IPS-20b (cell line): ENCODE results near the gene AAGAB.
"Not testable (repeated sequence)": the region's sequence is repeated elsewhere in the genome, so short reads cannot be mapped to it uniquely, and the experiment has no call there.

ENCODE experiments used
- H3K27ac ChIP-seq: one replicate; pipeline ENCODE4 v1.5.1; 2013; ENCODE audit warnings: low read length
- H3K27me3 ChIP-seq: 2 replicates; pipeline ENCODE4 v1.6.1; 2013; ENCODE audit warnings: mild to moderate bottlenecking, low read length, inconsistent platforms; ENCODE audit not compliant: insufficient read depth
- H3K36me3 ChIP-seq: 2 replicates; pipeline ENCODE4 v1.6.1; 2013; ENCODE audit warnings: low read depth, mild to moderate bottlenecking, inconsistent platforms, low read length, moderate library complexity; ENCODE audit not compliant: insufficient read depth
- H3K4me1 ChIP-seq: 2 replicates; pipeline ENCODE4 v1.6.1; 2013; ENCODE audit warnings: mild to moderate bottlenecking, control low read depth, inconsistent platforms, low read length, moderate library complexity; ENCODE audit not compliant: insufficient read depth
- H3K4me3 ChIP-seq: 2 replicates; pipeline ENCODE4 v1.5.1; 2013; ENCODE audit warnings: mild to moderate bottlenecking, low read length, inconsistent platforms
- H3K9ac ChIP-seq: 2 replicates; pipeline ENCODE4 v1.6.1; 2013; ENCODE audit warnings: low read depth, mild to moderate bottlenecking, inconsistent platforms, low read length, moderate library complexity
- H3K9me3 ChIP-seq: 2 replicates; pipeline ENCODE4 v1.6.1; 2013; ENCODE audit warnings: mild to moderate bottlenecking, low read depth, low read length, inconsistent platforms; ENCODE audit not compliant: insufficient read depth

The AAGAB gene

DNA sequence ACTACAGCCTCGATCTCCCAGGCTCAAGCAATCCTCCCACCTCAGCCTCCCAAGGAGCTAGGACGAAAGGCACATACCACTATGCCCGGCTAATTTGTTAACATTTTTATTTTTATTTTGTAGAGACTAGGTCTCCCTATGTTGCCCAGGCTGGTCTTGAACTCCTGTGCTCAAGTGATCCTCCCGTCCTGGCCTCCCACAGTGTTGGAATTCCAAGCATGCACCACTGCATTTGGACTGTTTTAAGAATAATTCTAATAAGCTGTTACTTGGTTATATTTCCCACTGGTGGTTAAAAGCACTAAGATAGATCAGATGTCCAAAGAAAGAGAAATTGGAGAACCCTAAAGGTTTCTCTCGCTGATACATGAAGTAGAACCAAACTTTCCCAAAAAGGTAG is 3.1 kb downstream of the AAGAB start:
- H3K27me3 ChIP-seq = peaks cover 15% of the 10 kb centered on the region; the same call in 1 of the 2 replicates
- H3K4me1 ChIP-seq = no peaks in the 10 kb centered on the region
- H3K9ac ChIP-seq = no peak overlapping the region
- no peaks in the 10 kb centered on the region for H3K9me3 ChIP-seq
- H3K36me3 ChIP-seq = no peaks in the 10 kb centered on the region
- no peak overlapping the region for H3K4me3 ChIP-seq
- no peak overlapping the region for H3K27ac ChIP-seq

GRCh38 chr15:67249830-67250229 is 4.6 kb downstream of the AAGAB start:
- Histone ChIP-seq H3K36me3 (no peaks in the 10 kb centered on the region), H3K27me3 (no peaks in the 10 kb centered on the region), H3K9me3 (no peaks in the 10 kb centered on the region), H3K4me3 (no peak overlapping the region), H3K9ac (no peak overlapping the region), H3K4me1 (no peaks in the 10 kb centered on the region), H3K27ac (no peak overlapping the region)

GRCh38 chr15:67248011-67248505 is 6.4 kb downstream of the AAGAB start:
- Histone ChIP-seq H3K36me3 (no peaks in the 10 kb centered on the region), H3K9me3 (no peaks in the 10 kb centered on the region), H3K27ac (no peak overlapping the region), H3K4me1 (peaks cover 5% of the 10 kb centered on the region; the same call in 1 of the 2 replicates), H3K27me3 (no peaks in the 10 kb centered on the region), H3K4me3 (no peak overlapping the region), H3K9ac (no peak overlapping the region)

GRCh38 chr15:67246606-67247005 is 7.9 kb downstream of the AAGAB start:
- peaks cover 11% of the 10 kb centered on the region for H3K4me1 ChIP-seq
- H3K36me3 ChIP-seq, H3K27ac ChIP-seq, H3K9ac ChIP-seq, H3K9me3 ChIP-seq, H3K27me3 ChIP-seq, H3K4me3 ChIP-seq: not testable (repeated sequence)

- H3K4me1 ChIP-seq = peaks cover 12% of the 10 kb centered on the region
- no peak overlapping the region for H3K27ac ChIP-seq
- H3K9me3 ChIP-seq = no peaks in the 10 kb centered on the region
- H3K9ac ChIP-seq = no peak overlapping the region
- H3K27me3 ChIP-seq = no peaks in the 10 kb centered on the region
- no peak overlapping the region for H3K4me3 ChIP-seq
- no peaks in the 10 kb centered on the region for H3K36me3 ChIP-seq
These were observed 9.4 kb downstream of the AAGAB start for GRCh38 chr15:67244971-67245478.

GRCh38 chr15:67242708-67243111 is 11.8 kb downstream of the AAGAB start:
- H3K27me3 ChIP-seq = no peaks in the 10 kb centered on the region
- H3K4me1 ChIP-seq = peaks cover 12% of the 10 kb centered on the region
- H3K36me3 ChIP-seq = no peaks in the 10 kb centered on the region
- H3K4me3 ChIP-seq = no peak overlapping the region
- no peak overlapping the region for H3K9ac ChIP-seq
- H3K9me3 ChIP-seq = no peaks in the 10 kb centered on the region
- H3K27ac ChIP-seq = no peak overlapping the region

- Histone ChIP-seq H3K9ac (no peak overlapping the region), H3K4me3 (no peak overlapping the region), H3K4me1 (peaks cover 12% of the 10 kb centered on the region)
These were observed 13.2 kb downstream of the AAGAB start for GRCh38 chr15:67241132-67241855.

GRCh38 chr15:67240235-67241131 is 14.0 kb downstream of the AAGAB start:
- Histone ChIP-seq H3K27me3 (no peaks in the 10 kb centered on the region), H3K36me3 (0 out of 2 replicates have a peak, but pooled peaks cover 4% of the 10 kb centered on the region), H3K4me3 (no peak overlapping the region), H3K9me3 (no peaks in the 10 kb centered on the region), H3K27ac (no peak overlapping the region), H3K9ac (no peak overlapping the region), H3K4me1 (peaks cover 12% of the 10 kb centered on the region)

More at GRCh38 chr15:67241132-67241855, 13.2 kb downstream of the AAGAB start:
- H3K27ac ChIP-seq = no peak overlapping the region
- H3K9me3 ChIP-seq = no peaks in the 10 kb centered on the region
- H3K27me3 ChIP-seq = no peaks in the 10 kb centered on the region
- no peaks in the 10 kb centered on the region for H3K36me3 ChIP-seq

- no peak overlapping the region for H3K27ac ChIP-seq
- H3K36me3 ChIP-seq = peaks cover 54% of the 10 kb centered on the region
- H3K9me3 ChIP-seq = no peaks in the 10 kb centered on the region
- H3K4me3 ChIP-seq = no peak overlapping the region
- no peaks in the 10 kb centered on the region for H3K27me3 ChIP-seq
- no peak overlapping the region for H3K9ac ChIP-seq
- H3K4me1 ChIP-seq = no peaks in the 10 kb centered on the region
These were observed 21.9 kb downstream of the AAGAB start for GRCh38 chr15:67232591-67232990.

- Histone ChIP-seq H3K9me3 (no peaks in the 10 kb centered on the region), H3K36me3 (peaks cover 56% of the 10 kb centered on the region)
These were observed 24.0 kb downstream of the AAGAB start for GRCh38 chr15:67230504-67230903.

GRCh38 chr15:67228286-67228685 is 26.2 kb downstream of the AAGAB start:
- Histone ChIP-seq H3K4me3 (no peak overlapping the region), H3K9ac (no peak overlapping the region), H3K9me3 (no peaks in the 10 kb centered on the region), H3K27ac (no peak overlapping the region), H3K36me3 (peaks cover 38% of the 10 kb centered on the region), H3K27me3 (no peaks in the 10 kb centered on the region), H3K4me1 (no peaks in the 10 kb centered on the region)

More at GRCh38 chr15:67230504-67230903, 24.0 kb downstream of the AAGAB start:
- Histone ChIP-seq H3K4me1 (no peaks in the 10 kb centered on the region), H3K9ac (no peak overlapping the region), H3K27ac (no peak overlapping the region), H3K4me3 (no peak overlapping the region), H3K27me3 (no peaks in the 10 kb centered on the region)
